Measurements from ENCODE around the gene TOMM5.
A peak's percentile ranks its signal among the peaks of the same experiment; 100 is the strongest.

Gene TOMM5

GRCh38 chr9:37611961-37612360, 19.6 kb upstream of the TOMM5 start:
- no peak overlapping the region for H2BK120ac ChIP-seq (ENCODE audit: low read depth, low read length)
- WGBS, 2 donors (ENCODE audit: extremely low coverage in 2 of 2, insufficient read length in 2 of 2, insufficient replicate concordance in 1 of 2) = no CpG with 5 or more reads among the region's 1 CpG
- H3K4me1 ChIP-seq (ENCODE audit: control insufficient read depth in 2 of 2, insufficient read depth in 1 of 2, low read depth in 1 of 2, low read length in 2 of 2) = no peaks in the 10 kb centered on the region
- H4K8ac ChIP-seq (ENCODE audit: low read depth, low read length) = no peak overlapping the region
- DNase-seq (ENCODE audit: low spot score) = no peak
- H4K91ac ChIP-seq (ENCODE audit: low read depth, low read length, poor library complexity) = no peak overlapping the region
- no peak overlapping the region for H3K14ac ChIP-seq (ENCODE audit: low read length)
- H2BK5ac ChIP-seq (ENCODE audit: low read length) = no peak overlapping the region
- no peak overlapping the region for H2BK15ac ChIP-seq (ENCODE audit: low read length)
- H3K4ac ChIP-seq (ENCODE audit: low read length) = no peak overlapping the region
- no peak overlapping the region for H2AK5ac ChIP-seq (ENCODE audit: low read depth, low read length)
- H3K27me3 ChIP-seq (ENCODE audit: control insufficient read depth in 3 of 3, insufficient read depth in 3 of 3, low read depth in 1 of 3, low read length in 3 of 3) = peaks cover 0 to 38% (median 0%) of the 10 kb centered on the region in 3 experiments
- no peak overlapping the region for H3K4me2 ChIP-seq (ENCODE audit: insufficient read depth, low read length, poor library complexity, severe bottlenecking)
- no peaks in the 10 kb centered on the region for H3K9me3 ChIP-seq (replicated peaks in 1 of 2; ENCODE audit: control insufficient read depth in 2 of 2, insufficient read depth in 1 of 2, low read depth in 1 of 2, low read length in 2 of 2)
- no peak overlapping the region for H2BK12ac ChIP-seq (ENCODE audit: low read length)
- no peak overlapping the region for H3K27ac ChIP-seq (replicated peaks; ENCODE audit: low read length)
- H3K79me1 ChIP-seq (ENCODE audit: low read depth, low read length) = no peaks in the 10 kb centered on the region
- H3K18ac ChIP-seq (ENCODE audit: low read length) = no peak overlapping the region
- no peak overlapping the region for H2AFZ ChIP-seq (ENCODE audit: low read length)
- H3K4me3 ChIP-seq (ENCODE audit: low read length in 2 of 2) = no peak overlapping the region
- no peak overlapping the region for H3K23ac ChIP-seq (ENCODE audit: low read depth, low read length, poor library complexity)
- H3K9ac ChIP-seq (ENCODE audit: low read depth, low read length, poor library complexity) = no peak overlapping the region
- no peaks in the 10 kb centered on the region for H3K36me3 ChIP-seq (replicated peaks in 1 of 2; ENCODE audit: control insufficient read depth in 2 of 2, insufficient read depth in 2 of 2, low read length in 2 of 2)

GRCh38 chr9:37611014-37611413, 18.6 kb upstream of the TOMM5 start:
- H3K4me3 ChIP-seq (ENCODE audit: low read length in 2 of 2) = no peak overlapping the region

GRCh38 chr9:37609735-37610397, 17.5 kb upstream of the TOMM5 start:
- Histone ChIP-seq H3K14ac (ENCODE audit: low read length) (no peak overlapping the region), H3K4me3 (ENCODE audit: low read length in 2 of 2) (no peak overlapping the region), H3K27me3 (ENCODE audit: control insufficient read depth in 3 of 3, insufficient read depth in 3 of 3, low read depth in 1 of 3, low read length in 3 of 3) (peaks cover 0 to 32% (median 0%) of the 10 kb centered on the region in 3 experiments), H2AK5ac (ENCODE audit: low read depth, low read length) (no peak overlapping the region), H3K4me1 (ENCODE audit: control insufficient read depth in 2 of 2, insufficient read depth in 1 of 2, low read depth in 1 of 2, low read length in 2 of 2) (no peaks in the 10 kb centered on the region), H3K27ac (replicated peaks; ENCODE audit: low read length) (no peak overlapping the region), H3K4ac (ENCODE audit: low read length) (no peak overlapping the region), H3K9ac (ENCODE audit: low read depth, low read length, poor library complexity) (no peak overlapping the region), H3K18ac (ENCODE audit: low read length) (no peak overlapping the region), H2BK12ac (ENCODE audit: low read length) (no peak overlapping the region), H2BK120ac (ENCODE audit: low read depth, low read length) (no peak overlapping the region), H3K4me2 (ENCODE audit: insufficient read depth, low read length, poor library complexity, severe bottlenecking) (no peak overlapping the region), H3K9me3 (replicated peaks in 1 of 2; ENCODE audit: control insufficient read depth in 2 of 2, insufficient read depth in 1 of 2, low read depth in 1 of 2, low read length in 2 of 2) (no peaks in the 10 kb centered on the region), H4K91ac (ENCODE audit: low read depth, low read length, poor library complexity) (no peak overlapping the region), H4K8ac (ENCODE audit: low read depth, low read length) (no peak overlapping the region), H3K79me1 (ENCODE audit: low read depth, low read length) (no peaks in the 10 kb centered on the region), H3K23ac (ENCODE audit: low read depth, low read length, poor library complexity) (no peak overlapping the region), H3K36me3 (replicated peaks in 1 of 2; ENCODE audit: control insufficient read depth in 2 of 2, insufficient read depth in 2 of 2, low read length in 2 of 2) (no peaks in the 10 kb centered on the region), H2BK15ac (ENCODE audit: low read length) (no peak overlapping the region), H2BK5ac (ENCODE audit: low read length) (no peak overlapping the region), H2AFZ (ENCODE audit: low read length) (peak overlapping the region; percentile 13)
- DNase-seq (ENCODE audit: low spot score) = no peak
- no CpG with 5 or more reads among the region's 6 CpGs for WGBS, 2 donors (ENCODE audit: extremely low coverage in 2 of 2, insufficient read length in 2 of 2, insufficient replicate concordance in 1 of 2)

More at GRCh38 chr9:37611014-37611413, 18.6 kb upstream of the TOMM5 start:
- Histone ChIP-seq H3K23ac (ENCODE audit: low read depth, low read length, poor library complexity) (no peak overlapping the region), H3K9ac (ENCODE audit: low read depth, low read length, poor library complexity) (no peak overlapping the region), H3K27ac (replicated peaks; ENCODE audit: low read length) (no peak overlapping the region), H3K27me3 (ENCODE audit: control insufficient read depth in 3 of 3, insufficient read depth in 3 of 3, low read depth in 1 of 3, low read length in 3 of 3) (peaks cover 0 to 33% (median 0%) of the 10 kb centered on the region in 3 experiments), H3K18ac (ENCODE audit: low read length) (no peak overlapping the region), H3K79me1 (ENCODE audit: low read depth, low read length) (no peaks in the 10 kb centered on the region), H2BK5ac (ENCODE audit: low read length) (no peak overlapping the region), H2BK120ac (ENCODE audit: low read depth, low read length) (no peak overlapping the region), H3K9me3 (replicated peaks in 1 of 2; ENCODE audit: control insufficient read depth in 2 of 2, insufficient read depth in 1 of 2, low read depth in 1 of 2, low read length in 2 of 2) (no peaks in the 10 kb centered on the region), H4K91ac (ENCODE audit: low read depth, low read length, poor library complexity) (no peak overlapping the region), H3K4ac (ENCODE audit: low read length) (no peak overlapping the region), H2BK15ac (ENCODE audit: low read length) (no peak overlapping the region), H2BK12ac (ENCODE audit: low read length) (no peak overlapping the region), H4K8ac (ENCODE audit: low read depth, low read length) (no peak overlapping the region), H3K36me3 (replicated peaks in 1 of 2; ENCODE audit: control insufficient read depth in 2 of 2, insufficient read depth in 2 of 2, low read length in 2 of 2) (no peaks in the 10 kb centered on the region), H3K4me2 (ENCODE audit: insufficient read depth, low read length, poor library complexity, severe bottlenecking) (no peak overlapping the region), H3K14ac (ENCODE audit: low read length) (no peak overlapping the region), H2AK5ac (ENCODE audit: low read depth, low read length) (no peak overlapping the region), H2AFZ (ENCODE audit: low read length) (no peak overlapping the region), H3K4me1 (ENCODE audit: control insufficient read depth in 2 of 2, insufficient read depth in 1 of 2, low read depth in 1 of 2, low read length in 2 of 2) (no peaks in the 10 kb centered on the region)
- no peak for DNase-seq (ENCODE audit: low spot score)
- no CpG with 5 or more reads among the region's 6 CpGs for WGBS, 2 donors (ENCODE audit: extremely low coverage in 2 of 2, insufficient read length in 2 of 2, insufficient replicate concordance in 1 of 2)

DNA sequence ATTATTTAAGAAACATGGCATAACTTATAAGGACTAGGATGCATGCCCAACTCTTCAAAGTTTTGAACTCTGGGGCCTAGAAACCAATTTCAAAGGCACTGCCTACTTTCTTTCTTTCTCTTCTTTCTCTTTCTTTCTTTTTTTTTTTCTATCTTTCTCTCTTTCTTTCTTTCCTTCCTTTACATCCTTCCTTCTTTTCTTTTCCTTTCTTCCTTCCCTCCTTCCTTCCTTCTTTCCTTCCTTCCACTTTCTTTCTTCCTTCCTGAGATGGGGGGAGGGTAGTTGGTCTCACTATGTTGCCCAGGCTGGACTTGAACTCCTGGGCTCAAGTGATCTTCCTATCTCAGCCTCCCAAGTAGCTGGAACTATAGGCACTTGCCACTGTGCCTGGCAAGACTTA, 15.9 kb upstream of the TOMM5 start:
- Histone ChIP-seq H3K27ac (replicated peaks; ENCODE audit: low read length) (no peak overlapping the region), H3K4me1 (ENCODE audit: control insufficient read depth in 2 of 2, insufficient read depth in 1 of 2, low read depth in 1 of 2, low read length in 2 of 2) (no peaks in the 10 kb centered on the region), H2BK5ac (ENCODE audit: low read length) (no peak overlapping the region), H3K4me2 (ENCODE audit: insufficient read depth, low read length, poor library complexity, severe bottlenecking) (no peak overlapping the region), H3K79me1 (ENCODE audit: low read depth, low read length) (no peaks in the 10 kb centered on the region), H3K27me3 (ENCODE audit: control insufficient read depth in 3 of 3, insufficient read depth in 3 of 3, low read depth in 1 of 3, low read length in 3 of 3) (peaks cover 0 to 25% (median 0%) of the 10 kb centered on the region in 3 experiments), H3K4ac (ENCODE audit: low read length) (no peak overlapping the region), H3K36me3 (replicated peaks in 1 of 2; ENCODE audit: control insufficient read depth in 2 of 2, insufficient read depth in 2 of 2, low read length in 2 of 2) (no peaks in the 10 kb centered on the region), H3K23ac (ENCODE audit: low read depth, low read length, poor library complexity) (no peak overlapping the region), H2BK120ac (ENCODE audit: low read depth, low read length) (no peak overlapping the region), H4K8ac (ENCODE audit: low read depth, low read length) (no peak overlapping the region), H3K9me3 (replicated peaks in 1 of 2; ENCODE audit: control insufficient read depth in 2 of 2, insufficient read depth in 1 of 2, low read depth in 1 of 2, low read length in 2 of 2) (no peaks in the 10 kb centered on the region), H2AK5ac (ENCODE audit: low read depth, low read length) (no peak overlapping the region), H3K14ac (ENCODE audit: low read length) (no peak overlapping the region), H3K4me3 (ENCODE audit: low read length in 2 of 2) (no peak overlapping the region), H2AFZ (ENCODE audit: low read length) (no peak overlapping the region), H2BK12ac (ENCODE audit: low read length) (no peak overlapping the region), H3K9ac (ENCODE audit: low read depth, low read length, poor library complexity) (no peak overlapping the region), H3K18ac (ENCODE audit: low read length) (no peak overlapping the region), H4K91ac (ENCODE audit: low read depth, low read length, poor library complexity) (no peak overlapping the region), H2BK15ac (ENCODE audit: low read length) (no peak overlapping the region)
- DNase-seq (ENCODE audit: low spot score) = no peak
